GM23248 (cell line): ENCODE results near the gene OAF. TPM values are rescaled to one million over a fixed set of nuclear protein-coding genes. Genes with fewer than 3 reads are reported as not detected.
"Not testable (repeated sequence)": the region's sequence is repeated elsewhere in the genome, so short reads cannot be mapped to it uniquely, and the experiment has no call there.

Experiments used
- DNase-seq: peaks from one replicate; pipeline ENCODE4 v3.0.0-alpha.2; 2015
- H2AFZ ChIP-seq: fragments of 200-600 bp; sonication (generic); 2 replicates; pipeline ENCODE4 v1.6.1; 2016; ENCODE audit warnings: antibody characterized with exemption
- H3F3A ChIP-seq: fragments of 200-600 bp; sonication (generic); 2 replicates; pipeline ENCODE4 v1.6.1; 2016; ENCODE audit warnings: mild to moderate bottlenecking, antibody characterized with exemption, mixed run types; ENCODE audit not compliant: insufficient read depth
- H3K27ac ChIP-seq: fragments of 200-600 bp; sonication (generic); 2 replicates; pipeline ENCODE4 v1.5.1; 2016; ENCODE audit warnings: mild to moderate bottlenecking
- H3K27me3 ChIP-seq: fragments of 200-600 bp; sonication (generic); replicated peaks from 2 replicates; pipeline ENCODE4 v1.6.1; 2016; ENCODE audit warnings: mild to moderate bottlenecking; ENCODE audit not compliant: insufficient read depth
- H3K36me3 ChIP-seq: fragments of 200-600 bp; sonication (generic); 2 replicates; pipeline ENCODE4 v1.6.1; 2016; ENCODE audit warnings: low read depth, mild to moderate bottlenecking
- H3K4me1 ChIP-seq: fragments of 200-600 bp; sonication (generic); 2 replicates; pipeline ENCODE4 v1.6.1; 2016; ENCODE audit warnings: mild to moderate bottlenecking; ENCODE audit not compliant: insufficient read depth
- H3K4me2 ChIP-seq: fragments of 200-600 bp; sonication (generic); one replicate; pipeline ENCODE4 v1.6.1; 2016; ENCODE audit warnings: mild to moderate bottlenecking; ENCODE audit not compliant: unreplicated experiment
- H3K4me3 ChIP-seq: fragments of 200-600 bp; sonication (generic); 2 replicates; pipeline ENCODE4 v1.5.1; 2016; ENCODE audit warnings: mild to moderate bottlenecking
- H3K79me2 ChIP-seq: fragments of 200-600 bp; sonication (generic); 2 replicates; pipeline ENCODE4 v1.6.1; 2016; ENCODE audit warnings: mild to moderate bottlenecking; ENCODE audit not compliant: insufficient read depth
- H3K9ac ChIP-seq: fragments of 200-600 bp; sonication (generic); 2 replicates; pipeline ENCODE4 v1.6.1; 2016; ENCODE audit warnings: mild to moderate bottlenecking
- H3K9me2 ChIP-seq: fragments of 200-600 bp; sonication (generic); 2 replicates; pipeline ENCODE4 v1.6.1; 2016; ENCODE audit warnings: mixed run types, mild to moderate bottlenecking, moderate library complexity; ENCODE audit not compliant: insufficient read depth
- H3K9me3 ChIP-seq: fragments of 200-600 bp; sonication (generic); one replicate; pipeline ENCODE4 v1.6.1; 2017; ENCODE audit warnings: low read depth
- H4K20me1 ChIP-seq: fragments of 200-600 bp; sonication (generic); 2 replicates; pipeline ENCODE4 v1.6.0; 2016; ENCODE audit not compliant: insufficient read depth
- EZH2 ChIP-seq: fragments of 200-600 bp; sonication (generic); IDR thresholded peaks from 2 replicates; pipeline ENCODE4 v1.6.1; 2018; ENCODE audit warnings: antibody characterized with exemption, mild to moderate bottlenecking; ENCODE audit not compliant: insufficient read depth, poor library complexity, severe bottlenecking
- EZH2phosphoT487 ChIP-seq: fragments of 200-600 bp; sonication (generic); IDR thresholded peaks from 2 replicates; pipeline ENCODE4 v1.6.1; 2018; ENCODE audit warnings: antibody characterized with exemption, moderate library complexity, mild to moderate bottlenecking, low read depth; ENCODE audit not compliant: insufficient read depth
- WGBS, 2 experiments: methylation state at CpG; one replicate each; pipeline ENCODE4 v1.1.6; 2015 to 2017; ENCODE audit warnings: low lambda C conversion rate in 2 of 2, low coverage in 1 of 2; ENCODE audit errors: missing lambda C conversion rate in 2 of 2; 5-methylcytosine and 5-hydroxymethylcytosine counted together
- in situ Hi-C: fragments of 300-500 bp; cut with MboI; formaldehyde crosslinking; loops from 2 replicates; pipeline ENCODE4 v1.15.0; 2020
- polyA plus RNA-seq: library from polyadenylated mRNA; unstranded; fragments of >200 nt; fragmentation: Nextera tagmentation; extraction: Ambion mirVana; gene quantifications from 2 replicates; pipeline ENCODE4 v1.2.1, GENCODE V29; 2016
- total RNA-seq: library from RNA; depleted of rRNA; stranded (reverse); fragments of >200 nt; shearing (Covaris generic); gene quantifications from 2 replicates; pipeline ENCODE4 v1.2.3, GENCODE V29; 2014

Gene OAF
- total and polyA plus RNA-seq, 2 experiments from 2014 or later: 80.0 to 116 TPM

- Histone ChIP-seq H3K4me1 (peaks cover 15% of the 10 kb centered on the region), H4K20me1 (no peaks in the 10 kb centered on the region), H3K9ac (no peak overlapping the region), H3K4me3 (no peak overlapping the region), H3K79me2 (no peaks in the 10 kb centered on the region), H3K4me2 (no peak overlapping the region), H3F3A (peaks cover 3% of the 10 kb centered on the region), H3K27me3 (no peaks in the 10 kb centered on the region), H3K27ac (no peak overlapping the region), H3K36me3 (no peaks in the 10 kb centered on the region), H3K9me2 (no peaks in the 10 kb centered on the region), H3K9me3 (no peaks in the 10 kb centered on the region), H2AFZ (no peak overlapping the region)
- TF ChIP-seq EZH2 (no peak), EZH2phosphoT487 (no peak)
- 34 to 35% methylated on average over 5 of the region's 5 CpGs for WGBS, 2 experiments
- in situ Hi-C loops: loop anchor here (5.0 kb wide), 2 partner anchors 53 to 123 kb away; no protein-coding TSS in a partner anchor
- DNase-seq: no peak
Measured at GRCh38 chr11:120173807-120174206, 37.0 kb upstream of the OAF start.

GRCh38 chr11:120174866-120175265 lies 36.0 kb upstream of the OAF start:
- H3K27ac ChIP-seq: no peak overlapping the region
- peaks cover 14% of the 10 kb centered on the region for H3F3A ChIP-seq
- no peaks in the 10 kb centered on the region for H3K36me3 ChIP-seq
- 84 to 90% methylated on average over 4 of the region's 4 CpGs for WGBS, 2 experiments
- H3K4me3 ChIP-seq: no peak overlapping the region
- H3K4me1 ChIP-seq: peaks cover 25% of the 10 kb centered on the region
- no peak overlapping the region for H3K9ac ChIP-seq
- no peak for TF ChIP-seq EZH2phosphoT487
- H2AFZ ChIP-seq: no peak overlapping the region
- in situ Hi-C loops: loop anchor here (5.0 kb wide), 2 partner anchors 52 to 122 kb away; no protein-coding TSS in a partner anchor
- no peaks in the 10 kb centered on the region for H4K20me1 ChIP-seq
- H3K27me3 ChIP-seq: no peaks in the 10 kb centered on the region
- no peak for DNase-seq
- no peaks in the 10 kb centered on the region for H3K9me2 ChIP-seq
- H3K9me3 ChIP-seq: no peaks in the 10 kb centered on the region
- no peak overlapping the region for H3K4me2 ChIP-seq
- no peaks in the 10 kb centered on the region for H3K79me2 ChIP-seq

DNA sequence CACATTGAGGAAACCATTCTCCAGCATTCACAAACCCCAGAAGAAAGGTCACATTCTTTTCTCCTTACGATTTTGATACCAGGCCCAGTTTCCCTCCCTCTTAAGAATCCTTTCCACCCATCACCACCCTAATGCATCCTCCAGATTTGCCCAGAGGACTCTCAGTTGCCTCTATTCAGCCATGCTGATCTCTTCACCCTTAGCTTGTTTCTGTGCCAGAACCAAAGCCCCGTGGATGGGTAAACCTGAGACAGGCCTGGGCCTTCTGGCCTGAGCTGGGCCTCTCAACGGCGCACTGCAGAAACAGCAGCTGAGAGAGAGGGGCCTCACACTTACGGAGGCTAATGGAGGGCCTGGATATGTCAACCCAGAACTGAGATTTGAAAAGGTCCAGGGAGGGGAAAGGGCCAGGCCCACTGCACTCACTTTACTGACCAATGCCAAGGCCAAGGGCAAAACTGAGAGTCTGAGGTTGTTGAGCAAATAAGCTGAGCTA lies 32.2 kb upstream of the OAF start:
- no peaks in the 10 kb centered on the region for H4K20me1 ChIP-seq
- H3K4me3 ChIP-seq: no peak overlapping the region
- H3K79me2 ChIP-seq: no peaks in the 10 kb centered on the region
- peak overlapping the region; percentile 74; the same call in 1 of the 2 replicates for H2AFZ ChIP-seq
- in situ Hi-C loops: no loop called here
- H3F3A ChIP-seq: peaks cover 27% of the 10 kb centered on the region
- H3K9me3 ChIP-seq: no peaks in the 10 kb centered on the region
- TF ChIP-seq EZH2phosphoT487 (no peak), EZH2 (no peak)
- peak overlapping the region; percentile 99 for H3K27ac ChIP-seq
- H3K4me2 ChIP-seq: peak overlapping the region; percentile 70
- H3K36me3 ChIP-seq: no peaks in the 10 kb centered on the region
- no peaks in the 10 kb centered on the region for H3K9me2 ChIP-seq
- H3K4me1 ChIP-seq: peaks cover 41% of the 10 kb centered on the region
- 45 to 49% methylated on average over 5 of the region's 5 CpGs for WGBS, 2 experiments
- H3K27me3 ChIP-seq: no peaks in the 10 kb centered on the region
- DNase-seq: peak; percentile 84
- peak overlapping the region; percentile 87; the same call in 1 of the 2 replicates for H3K9ac ChIP-seq

DNA sequence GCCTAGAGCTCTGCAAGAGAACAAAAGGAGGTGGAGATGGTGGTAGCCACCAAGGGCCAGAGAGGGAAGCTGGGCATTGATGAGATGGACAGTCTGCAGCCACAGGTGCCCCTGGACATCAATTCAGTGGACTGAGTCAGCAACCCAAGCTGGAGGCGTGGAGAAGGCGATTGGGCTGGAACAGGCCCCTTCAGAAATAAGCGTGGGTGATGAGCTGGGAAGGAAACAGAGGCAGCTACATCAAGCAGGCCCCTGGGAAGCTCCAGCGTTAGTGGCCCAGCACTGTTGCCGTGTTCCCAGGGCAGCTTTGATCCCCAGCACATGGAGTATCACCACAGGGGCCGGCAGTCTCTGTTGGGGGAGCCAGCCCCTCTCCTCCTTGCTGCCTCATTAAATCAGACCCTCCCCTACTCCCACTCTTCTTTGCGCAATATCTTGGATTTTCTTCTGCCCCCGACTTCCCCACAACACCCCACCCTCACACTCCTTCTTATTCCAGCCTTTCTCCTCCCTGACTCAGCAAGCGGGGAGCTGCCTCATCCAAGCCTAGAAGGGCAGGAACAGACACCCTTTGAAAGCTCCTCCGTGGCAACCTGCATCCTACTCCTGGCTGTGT lies 31.7 kb upstream of the OAF start:
- Histone ChIP-seq H3K27ac (peak overlapping the region; percentile 99), H2AFZ (peak overlapping the region; percentile 74), H3F3A (peaks cover 27% of the 10 kb centered on the region), H3K4me2 (peak overlapping the region; percentile 70), H3K4me1 (peaks cover 41% of the 10 kb centered on the region), H3K9me3 (no peaks in the 10 kb centered on the region), H3K4me3 (no peak overlapping the region), H3K36me3 (no peaks in the 10 kb centered on the region), H3K9ac (peak overlapping the region; percentile 87), H4K20me1 (no peaks in the 10 kb centered on the region), H3K79me2 (no peaks in the 10 kb centered on the region), H3K27me3 (no peaks in the 10 kb centered on the region), H3K9me2 (no peaks in the 10 kb centered on the region)
- TF ChIP-seq EZH2phosphoT487 (no peak), EZH2 (no peak)
- in situ Hi-C loops: no loop called here
- peak; percentile 80 for DNase-seq
- 8 to 11% methylated on average over 10 of the region's 10 CpGs for WGBS, 2 experiments

DNA sequence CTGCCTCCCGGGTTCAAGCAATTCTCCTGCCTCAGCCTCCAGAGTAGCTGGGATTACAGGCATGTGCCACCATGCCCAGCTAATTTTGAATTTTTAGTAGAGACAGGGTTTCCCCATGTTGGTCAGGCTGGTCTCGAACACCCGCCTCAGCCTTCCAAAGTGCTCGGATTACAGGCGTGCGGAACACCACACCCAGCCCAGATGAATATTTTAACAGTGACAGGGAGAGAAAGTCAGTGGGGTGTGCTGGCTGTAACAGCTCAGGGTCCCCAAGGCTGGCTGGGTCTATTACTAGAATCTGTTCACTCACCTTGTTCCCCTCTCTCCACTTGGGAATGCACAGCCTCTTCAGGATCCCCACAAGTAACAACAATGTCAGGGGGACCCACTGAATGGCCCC lies 30.8 kb upstream of the OAF start:
- peak overlapping the region; percentile 87 for H3K9ac ChIP-seq
- H4K20me1 ChIP-seq, H3K79me2 ChIP-seq, H3K9me2 ChIP-seq, H3K36me3 ChIP-seq, in situ Hi-C loops, H3K4me3 ChIP-seq, H3K9me3 ChIP-seq, H3K27me3 ChIP-seq: not testable (repeated sequence)
- DNase-seq: peak; percentile 20
- 72 to 76% methylated on average over 5 to 6 of the region's 6 CpGs for WGBS, 2 experiments
- H3K4me1 ChIP-seq: peaks cover 48% of the 10 kb centered on the region
- peak overlapping the region; percentile 99 for H3K27ac ChIP-seq
- H3K4me2 ChIP-seq: peak overlapping the region; percentile 70
- H2AFZ ChIP-seq: peak overlapping the region; percentile 74
- H3F3A ChIP-seq: peaks cover 27% of the 10 kb centered on the region
